Fibroblast of lung (primary cell): Measurements from ENCODE around the gene FASTKD1. TPM values are rescaled to one million over a fixed set of nuclear protein-coding genes. Genes with fewer than 3 reads are reported as not detected.

Experiments
- DNase-seq, 2 donors: peaks; one replicate each; pipeline versions ENCODE4 v3.0.0 to v3.0.0-alpha.2; 2010; ENCODE audit warnings: low read depth in 2 of 2
- H2AFZ ChIP-seq: 2 replicates; pipeline ENCODE4 v1.5.1; 2012; ENCODE audit warnings: low read length, control low read depth, inconsistent platforms
- H3K27ac ChIP-seq: 2 replicates; pipeline ENCODE4 v1.5.1; 2011; ENCODE audit warnings: low read length, control low read depth; ENCODE audit not compliant: insufficient read depth
- H3K27me3 ChIP-seq: 2 replicates; pipeline ENCODE4 v1.5.1; 2011; ENCODE audit warnings: mild to moderate bottlenecking, low read length; ENCODE audit not compliant: control insufficient read depth, insufficient read depth
- H3K36me3 ChIP-seq: 2 replicates; pipeline ENCODE4 v1.5.1; 2011; ENCODE audit warnings: low read length; ENCODE audit not compliant: control insufficient read depth, insufficient read depth
- H3K4me1 ChIP-seq: 2 replicates; pipeline ENCODE4 v1.5.1; 2011; ENCODE audit warnings: low read length; ENCODE audit not compliant: control insufficient read depth, insufficient read depth; ENCODE audit errors: extremely low read depth
- H3K4me2 ChIP-seq: 2 replicates; pipeline ENCODE4 v1.5.1; 2011; ENCODE audit warnings: low read length, control low read depth; ENCODE audit not compliant: insufficient read depth; ENCODE audit errors: extremely low read depth
- H3K4me3 ChIP-seq, 4 experiments: fragments of 200-600 bp in 1 of 4; sonication (generic) in 1 of 4; replicated peaks in 1 of 4; 2 replicates each; pipeline ENCODE4 v1.5.1; 2011 to 2016; ENCODE audit warnings: low read length in 4 of 4, low read depth in 3 of 4, mild to moderate bottlenecking in 3 of 4, control low read depth in 2 of 4, inconsistent platforms in 1 of 4, mixed read lengths in 1 of 4; ENCODE audit not compliant: insufficient read depth in 1 of 4; ENCODE audit errors: control extremely low read depth in 1 of 4
- H3K79me2 ChIP-seq: 2 replicates; pipeline ENCODE4 v1.5.1; 2012; ENCODE audit warnings: mild to moderate bottlenecking, low read length, inconsistent platforms; ENCODE audit not compliant: control insufficient read depth, insufficient read depth
- H3K9ac ChIP-seq: 2 replicates; pipeline ENCODE4 v1.5.1; 2011; ENCODE audit warnings: mild to moderate bottlenecking, low read length, control low read depth; ENCODE audit not compliant: insufficient read depth
- H3K9me3 ChIP-seq: 2 replicates; pipeline ENCODE4 v1.5.1; 2012; ENCODE audit warnings: low read depth, low read length; ENCODE audit not compliant: control insufficient read depth, insufficient read depth
- H4K20me1 ChIP-seq: 2 replicates; pipeline ENCODE4 v1.5.1; 2011; ENCODE audit warnings: low read length; ENCODE audit not compliant: control insufficient read depth, insufficient read depth; ENCODE audit errors: extremely low read depth
- EZH2 ChIP-seq: IDR thresholded peaks from 2 replicates; pipeline ENCODE4 v1.5.1; 2012; ENCODE audit warnings: low read length, control low read depth, mild to moderate bottlenecking; ENCODE audit errors: missing control alignments
- polyA plus RNA-seq, 2 donors: library from polyadenylated mRNA; depleted of rRNA in 1 of 2; stranded (reverse) in 1 of 2; unstranded in 1 of 2; fragments of >200 nt; gene quantifications; 2 replicates each; pipeline ENCODE4 v1.2.1, GENCODE V29; 2011 to 2012; ENCODE audit warnings: missing spikeins in 1 of 2
- total RNA-seq: library from RNA; depleted of rRNA; stranded (reverse); fragments of >200 nt; gene quantifications from 2 replicates; pipeline ENCODE4 v1.2.1, GENCODE V29; 2014
- TF ChIP-seq, protein P1 (sequence below), 2 donors: IDR thresholded peaks in 1 of 2; conservative IDR thresholded peaks in 1 of 2; 1 replicate in 1 of 2; 2 replicates in 1 of 2; pipeline ENCODE4 v1.5.1; 2011 to 2012; ENCODE audit warnings: low read length in 2 of 2, control low read depth in 1 of 2, inconsistent platforms in 1 of 2, low read depth in 1 of 2, mild to moderate bottlenecking in 1 of 2

Gene FASTKD1
- total and polyA plus RNA-seq, 2 donors (not counting 1 experiment from before 2014, with no cell fraction given) = 11.8 to 19.3 TPM

DNA sequence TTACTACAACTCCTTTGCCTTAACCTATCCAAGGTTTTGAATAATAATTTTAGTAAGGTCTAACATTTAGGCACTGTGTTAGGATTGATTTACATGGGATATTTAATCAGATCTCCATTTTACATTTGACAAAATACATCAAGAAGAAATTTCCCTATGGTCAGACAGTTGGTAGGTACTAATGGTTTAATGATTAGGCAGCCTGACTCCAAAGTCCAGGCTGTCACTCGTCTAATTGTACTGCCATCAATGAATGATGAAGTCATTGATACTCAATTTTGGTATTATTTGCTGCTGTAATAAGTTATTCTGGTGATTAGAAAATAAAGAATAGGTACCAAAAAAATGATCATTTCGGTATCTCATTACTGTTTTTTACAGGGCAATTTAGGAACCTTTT lies 80.3 kb downstream of the FASTKD1 start:
- Histone ChIP-seq H3K4me1 (no peaks in the 10 kb centered on the region), H3K79me2 (no peaks in the 10 kb centered on the region), H3K36me3 (no peaks in the 10 kb centered on the region), H4K20me1 (no peaks in the 10 kb centered on the region), H2AFZ (no peak overlapping the region), H3K9me3 (no peaks in the 10 kb centered on the region), H3K27ac (no peak overlapping the region), H3K4me3 (no peak overlapping the region), H3K9ac (no peak overlapping the region), H3K27me3 (no peaks in the 10 kb centered on the region), H3K4me2 (no peak overlapping the region)
- DNase-seq = no peak
- no peak for TF ChIP-seq EZH2
- TF ChIP-seq, protein P1, sequence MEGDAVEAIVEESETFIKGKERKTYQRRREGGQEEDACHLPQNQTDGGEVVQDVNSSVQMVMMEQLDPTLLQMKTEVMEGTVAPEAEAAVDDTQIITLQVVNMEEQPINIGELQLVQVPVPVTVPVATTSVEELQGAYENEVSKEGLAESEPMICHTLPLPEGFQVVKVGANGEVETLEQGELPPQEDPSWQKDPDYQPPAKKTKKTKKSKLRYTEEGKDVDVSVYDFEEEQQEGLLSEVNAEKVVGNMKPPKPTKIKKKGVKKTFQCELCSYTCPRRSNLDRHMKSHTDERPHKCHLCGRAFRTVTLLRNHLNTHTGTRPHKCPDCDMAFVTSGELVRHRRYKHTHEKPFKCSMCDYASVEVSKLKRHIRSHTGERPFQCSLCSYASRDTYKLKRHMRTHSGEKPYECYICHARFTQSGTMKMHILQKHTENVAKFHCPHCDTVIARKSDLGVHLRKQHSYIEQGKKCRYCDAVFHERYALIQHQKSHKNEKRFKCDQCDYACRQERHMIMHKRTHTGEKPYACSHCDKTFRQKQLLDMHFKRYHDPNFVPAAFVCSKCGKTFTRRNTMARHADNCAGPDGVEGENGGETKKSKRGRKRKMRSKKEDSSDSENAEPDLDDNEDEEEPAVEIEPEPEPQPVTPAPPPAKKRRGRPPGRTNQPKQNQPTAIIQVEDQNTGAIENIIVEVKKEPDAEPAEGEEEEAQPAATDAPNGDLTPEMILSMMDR (conservative IDR thresholded peaks at IDR 0.05 in 1 of 2, IDR thresholded peaks at IDR 0.05 in 1 of 2; ENCODE audit: low read depth in 1 of 2, low read length in 2 of 2) = no peak

DNA sequence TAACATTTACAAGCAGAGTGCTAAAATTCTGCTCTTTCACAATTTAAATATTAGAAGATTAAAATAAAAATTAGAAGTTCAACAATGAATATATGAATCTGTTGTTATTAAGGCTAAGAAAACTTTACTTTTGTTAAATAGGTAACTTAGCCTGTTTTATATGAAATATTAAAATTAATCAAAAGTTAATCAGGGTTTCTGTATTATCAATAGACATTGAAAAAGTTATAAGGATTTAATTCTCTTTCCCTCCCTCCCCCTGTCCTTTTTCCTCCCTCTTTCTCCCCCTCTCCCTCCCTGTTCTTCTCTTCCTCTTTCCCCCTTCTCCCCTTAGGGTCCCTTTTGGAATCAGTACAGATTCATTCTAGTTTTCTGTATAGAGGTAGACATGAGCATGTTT lies 82.3 kb downstream of the FASTKD1 start:
- no peak overlapping the region for H3K4me3 ChIP-seq
- H3K9ac ChIP-seq = no peak overlapping the region
- no peak for DNase-seq
- H3K27ac ChIP-seq = no peak overlapping the region
- no peak for TF ChIP-seq EZH2
- TF ChIP-seq, protein P1 (conservative IDR thresholded peaks at IDR 0.05 in 1 of 2, IDR thresholded peaks at IDR 0.05 in 1 of 2; ENCODE audit: low read depth in 1 of 2, low read length in 2 of 2) = no peak
- H3K9me3 ChIP-seq = no peaks in the 10 kb centered on the region
- H3K4me2 ChIP-seq = no peak overlapping the region
- no peaks in the 10 kb centered on the region for H3K79me2 ChIP-seq
- no peaks in the 10 kb centered on the region for H3K36me3 ChIP-seq
- no peaks in the 10 kb centered on the region for H4K20me1 ChIP-seq
- no peaks in the 10 kb centered on the region for H3K4me1 ChIP-seq
- no peak overlapping the region for H2AFZ ChIP-seq
- H3K27me3 ChIP-seq = no peaks in the 10 kb centered on the region

DNA sequence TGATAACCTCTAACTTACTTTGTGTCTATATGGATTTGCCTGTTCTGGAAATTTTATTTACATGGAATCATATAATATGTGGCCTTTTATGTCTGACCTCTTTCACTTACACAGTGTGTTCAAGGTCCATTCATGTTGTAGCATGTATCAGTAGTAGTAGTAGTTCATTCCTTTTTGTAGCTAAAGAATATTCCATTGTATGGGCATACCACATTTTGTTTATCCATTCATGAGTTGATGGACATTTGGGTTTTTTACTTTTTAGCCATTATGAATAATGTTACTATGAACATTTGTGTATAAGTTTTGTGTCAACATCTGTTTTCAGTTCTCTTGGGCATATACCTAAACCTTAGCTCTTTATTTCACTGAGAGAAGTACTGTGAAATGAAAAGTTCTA lies 82.8 kb downstream of the FASTKD1 start:
- Histone ChIP-seq H3K9ac (no peak overlapping the region), H3K36me3 (no peaks in the 10 kb centered on the region), H3K4me3 (no peak overlapping the region), H4K20me1 (no peaks in the 10 kb centered on the region), H2AFZ (no peak overlapping the region), H3K27ac (no peak overlapping the region), H3K27me3 (no peaks in the 10 kb centered on the region), H3K79me2 (no peaks in the 10 kb centered on the region), H3K4me1 (no peaks in the 10 kb centered on the region), H3K9me3 (no peaks in the 10 kb centered on the region), H3K4me2 (no peak overlapping the region)
- no peak for TF ChIP-seq EZH2
- TF ChIP-seq, protein P1 (conservative IDR thresholded peaks at IDR 0.05 in 1 of 2, IDR thresholded peaks at IDR 0.05 in 1 of 2; ENCODE audit: low read depth in 1 of 2, low read length in 2 of 2) = no peak
- DNase-seq = no peak
